ENCODE results near the gene RADIL.

RADIL gene

DNA sequence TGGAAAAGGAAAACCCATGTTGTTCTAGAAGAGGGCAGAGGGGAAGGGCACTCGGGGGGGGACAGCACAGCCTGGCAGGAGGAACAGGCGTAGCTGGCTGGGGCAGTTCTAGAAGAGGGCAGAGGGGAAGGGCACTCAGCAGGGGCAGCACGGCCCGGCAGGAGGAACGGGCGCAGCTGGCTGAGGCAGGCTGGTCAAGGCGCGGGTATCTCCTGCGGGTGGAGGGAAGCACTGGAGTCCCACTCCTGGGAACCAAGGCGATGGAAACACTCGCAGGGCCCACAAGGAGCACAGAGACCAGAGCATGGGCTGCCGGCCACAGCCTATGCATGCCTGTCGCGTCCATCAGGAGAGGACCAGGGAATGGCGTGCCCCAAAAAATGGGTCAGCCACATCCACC, 58.4 kb downstream of the RADIL start:
- no peak for DNase-seq

DNA sequence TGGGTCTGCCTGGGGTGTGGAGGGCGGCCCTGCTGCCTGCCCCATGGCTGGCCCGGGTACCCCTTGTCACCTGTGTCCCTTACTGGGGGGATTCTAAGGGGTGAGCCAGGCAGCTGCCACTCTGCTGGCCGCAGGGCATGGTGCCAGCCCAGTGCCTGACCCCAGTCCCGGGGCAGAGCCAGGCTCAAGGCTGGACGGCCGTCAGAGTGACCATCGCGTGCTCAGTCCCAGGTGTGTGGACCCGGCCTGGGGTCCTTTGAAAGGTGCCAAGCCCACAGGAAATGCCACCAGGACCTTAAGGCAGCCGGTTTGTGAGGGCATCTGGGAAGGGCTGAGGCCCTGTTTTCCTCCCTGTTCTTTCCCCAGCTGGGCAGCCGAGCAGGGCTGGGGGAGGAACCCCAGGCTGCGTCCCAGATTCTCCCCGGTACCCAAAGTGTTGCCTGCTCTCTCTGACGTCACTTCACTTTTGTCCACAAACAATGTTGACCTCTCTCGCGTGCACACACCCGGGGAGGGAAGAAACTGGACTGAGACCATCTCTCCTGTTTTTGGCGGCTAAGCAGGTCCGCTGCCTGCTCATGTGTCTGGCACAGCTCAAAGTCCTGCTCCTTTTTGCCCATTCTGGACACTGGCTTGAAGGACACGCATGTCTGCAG, 59.3 kb downstream of the RADIL start:
- no peak for DNase-seq

DNA sequence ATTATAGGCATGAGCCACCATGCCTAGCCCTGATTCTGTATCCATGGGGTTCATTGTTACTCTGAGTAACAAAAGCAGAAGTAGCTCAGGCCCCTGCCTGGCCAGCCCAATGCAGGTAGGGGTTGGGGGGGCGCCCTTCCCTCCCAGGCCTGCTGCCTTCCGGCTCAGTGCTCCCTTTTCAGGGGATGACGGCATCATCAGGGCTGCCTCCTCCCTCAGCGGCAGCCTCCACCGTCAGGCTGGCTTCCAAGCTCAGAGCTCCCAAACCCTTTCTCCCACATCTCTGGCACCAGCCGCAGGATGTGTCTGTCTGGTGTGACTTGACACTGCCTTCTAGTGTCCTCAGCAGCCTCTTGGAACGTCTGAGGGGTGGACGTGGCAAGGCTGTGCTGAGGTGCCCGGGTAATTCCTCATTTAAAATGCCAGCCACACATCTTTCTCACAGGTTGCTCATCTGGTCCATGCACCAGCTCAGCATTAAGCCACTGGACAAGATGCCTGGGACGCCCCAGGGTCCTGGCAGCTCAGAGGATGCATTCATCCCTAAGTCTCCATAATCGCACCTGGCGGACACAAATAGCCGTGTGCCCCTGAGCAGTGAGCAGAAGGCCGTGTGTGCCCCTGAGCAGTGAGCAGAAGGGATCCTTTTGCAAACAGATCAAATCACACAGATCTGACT, 59.9 kb downstream of the RADIL start:
- DNase-seq: no peak

DNA sequence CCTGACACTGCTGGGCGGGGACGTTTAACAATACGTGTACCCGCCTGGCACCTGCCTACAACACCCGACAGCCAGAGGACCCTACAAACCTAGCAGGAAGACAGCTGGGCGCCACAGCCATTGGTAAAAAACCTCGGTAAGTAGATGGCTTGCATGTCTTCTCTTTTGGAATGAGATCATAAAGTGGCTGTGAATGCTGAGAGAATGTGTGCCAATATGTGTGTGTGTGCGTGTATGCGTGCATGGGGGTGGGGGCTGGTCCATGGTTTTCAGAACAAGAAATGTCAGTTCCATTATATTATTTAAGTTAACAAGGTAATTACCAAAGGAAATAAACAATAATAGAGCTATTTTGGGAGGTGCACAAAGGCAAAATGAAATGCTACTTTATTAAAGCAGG, 60.8 kb downstream of the RADIL start:
- DNase-seq: no peak

DNA sequence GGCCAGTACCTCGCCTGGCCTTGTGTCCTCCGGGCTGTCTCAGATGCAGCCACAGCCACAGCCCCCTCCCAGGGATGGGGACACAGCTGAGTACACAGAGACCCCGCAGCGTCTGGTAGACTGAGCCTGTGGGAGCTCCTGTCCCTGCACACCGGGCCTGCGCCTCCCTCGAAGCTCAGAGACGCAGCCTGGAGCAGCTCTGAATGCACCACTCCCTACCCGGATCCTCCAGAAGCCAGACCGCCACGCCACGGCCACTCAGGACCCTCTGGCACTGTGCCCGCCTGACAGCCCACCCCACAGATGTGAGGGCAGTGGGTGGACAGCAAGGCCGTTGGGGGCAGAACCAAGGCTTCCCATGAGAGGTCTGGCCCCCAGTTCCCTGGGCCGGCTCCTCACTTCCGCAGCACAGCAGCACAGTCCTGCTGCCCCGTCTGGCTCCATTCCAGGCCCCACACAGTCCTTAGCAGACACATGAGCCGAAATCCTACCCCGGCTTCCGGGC, 62.5 kb downstream of the RADIL start:
- no peak for DNase-seq

DNA sequence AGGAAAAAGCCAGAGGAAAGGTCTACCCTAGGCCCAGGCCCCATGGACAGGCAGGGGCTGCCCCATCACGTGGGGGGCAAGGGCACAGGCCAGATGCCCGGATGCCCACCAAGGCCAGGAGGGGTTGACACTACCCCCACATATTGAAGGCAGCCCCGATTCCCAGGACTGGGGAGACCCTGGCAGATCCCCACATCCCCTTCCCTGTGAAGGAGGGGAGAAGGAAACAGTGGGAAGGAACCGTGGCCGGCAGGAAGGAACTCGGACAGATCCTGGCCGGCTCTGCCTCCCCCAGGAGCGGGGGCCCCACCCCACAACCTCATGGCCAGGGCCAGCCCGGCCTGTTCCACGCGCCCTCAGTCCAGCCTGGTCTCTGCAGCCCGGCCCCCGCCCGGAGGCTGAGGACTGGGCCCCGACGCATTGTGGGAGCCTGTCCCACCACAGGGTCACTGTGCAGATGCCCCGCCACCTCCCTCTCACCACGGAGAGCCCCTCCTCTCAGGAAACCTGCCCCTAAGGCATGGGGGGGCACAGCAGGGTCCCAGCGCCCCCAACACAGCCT, 63.0 kb downstream of the RADIL start:
- no peak for DNase-seq

DNA sequence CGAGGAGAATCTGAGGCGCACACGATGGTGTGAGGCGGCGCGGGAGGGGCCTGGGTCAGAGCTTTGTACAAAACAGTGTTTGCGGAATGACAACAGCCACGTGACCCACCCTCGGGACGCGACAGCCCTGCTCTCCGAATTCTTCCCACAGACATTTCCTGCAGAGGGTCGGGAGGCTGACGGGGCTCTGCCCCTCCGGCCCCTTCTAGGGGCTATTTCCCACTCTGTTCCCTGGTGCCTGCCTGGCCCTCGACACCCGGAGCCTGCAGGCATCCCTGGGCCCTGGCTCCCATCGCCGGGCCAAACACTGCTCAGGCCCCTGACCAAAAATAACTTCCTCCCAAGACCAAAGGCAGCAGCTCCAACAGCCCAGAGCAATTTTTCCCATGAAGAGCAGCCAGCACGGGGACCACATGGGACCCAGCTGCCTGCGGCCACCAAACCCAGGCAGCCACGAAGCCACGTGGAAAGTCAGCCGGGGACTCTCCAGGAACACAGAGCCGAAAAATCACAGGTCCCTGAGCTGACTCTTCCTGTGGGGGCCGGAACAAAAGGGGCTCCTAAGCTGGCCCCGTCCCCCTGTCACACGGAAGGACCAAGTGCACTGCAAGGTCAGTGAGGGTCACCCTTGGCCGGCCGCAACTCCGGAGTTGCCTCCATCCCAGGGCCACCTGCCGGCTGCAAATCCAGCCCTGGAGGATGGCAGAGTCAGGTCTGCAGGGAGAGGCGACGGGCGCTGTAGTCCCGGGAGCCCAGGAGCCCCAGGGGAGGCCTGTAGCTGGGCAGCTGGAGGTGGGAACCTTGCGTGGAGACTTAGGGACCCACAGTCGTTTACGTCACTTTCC, 63.7 kb downstream of the RADIL start:
- DNase-seq: no peak

DNA sequence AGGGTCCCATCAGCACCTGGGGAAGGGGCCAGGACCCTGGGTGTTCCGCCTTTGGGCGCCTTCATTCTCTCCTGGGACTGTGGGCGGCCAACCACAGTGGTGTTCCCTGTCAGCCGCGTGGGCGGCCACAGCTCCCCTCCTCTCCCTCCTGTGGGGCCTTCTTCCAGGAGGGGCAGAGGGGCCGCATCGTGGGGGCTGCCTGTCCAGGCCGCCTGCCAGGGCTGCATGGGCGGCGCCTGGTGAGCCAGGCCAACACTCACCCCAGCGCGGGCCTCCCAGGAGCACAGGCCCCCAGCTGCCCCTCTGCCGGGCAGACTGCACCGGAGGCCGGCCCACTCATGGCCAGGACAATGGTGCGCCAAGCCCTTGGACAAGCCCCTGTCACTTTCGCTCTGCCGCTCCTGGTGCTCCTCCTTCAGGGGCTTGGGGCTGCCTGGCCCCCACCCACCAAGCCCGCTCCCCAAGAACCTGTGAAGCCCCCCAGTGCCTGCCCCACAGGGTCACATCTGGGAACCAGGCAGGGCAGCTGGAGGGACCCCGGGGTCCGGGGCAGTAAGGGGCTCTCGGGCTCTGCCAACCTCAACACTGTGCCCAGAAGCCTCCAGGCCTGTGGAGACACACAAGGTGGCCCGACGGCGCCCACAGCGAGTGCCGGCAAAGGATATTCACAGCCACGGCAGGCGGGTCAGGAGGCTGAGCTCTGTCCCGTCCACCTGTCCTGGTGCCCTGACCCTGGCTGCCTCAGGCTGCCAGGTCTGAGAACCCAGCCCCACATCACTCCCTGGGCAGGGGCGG, 65.3 kb downstream of the RADIL start:
- DNase-seq: no peak

DNA sequence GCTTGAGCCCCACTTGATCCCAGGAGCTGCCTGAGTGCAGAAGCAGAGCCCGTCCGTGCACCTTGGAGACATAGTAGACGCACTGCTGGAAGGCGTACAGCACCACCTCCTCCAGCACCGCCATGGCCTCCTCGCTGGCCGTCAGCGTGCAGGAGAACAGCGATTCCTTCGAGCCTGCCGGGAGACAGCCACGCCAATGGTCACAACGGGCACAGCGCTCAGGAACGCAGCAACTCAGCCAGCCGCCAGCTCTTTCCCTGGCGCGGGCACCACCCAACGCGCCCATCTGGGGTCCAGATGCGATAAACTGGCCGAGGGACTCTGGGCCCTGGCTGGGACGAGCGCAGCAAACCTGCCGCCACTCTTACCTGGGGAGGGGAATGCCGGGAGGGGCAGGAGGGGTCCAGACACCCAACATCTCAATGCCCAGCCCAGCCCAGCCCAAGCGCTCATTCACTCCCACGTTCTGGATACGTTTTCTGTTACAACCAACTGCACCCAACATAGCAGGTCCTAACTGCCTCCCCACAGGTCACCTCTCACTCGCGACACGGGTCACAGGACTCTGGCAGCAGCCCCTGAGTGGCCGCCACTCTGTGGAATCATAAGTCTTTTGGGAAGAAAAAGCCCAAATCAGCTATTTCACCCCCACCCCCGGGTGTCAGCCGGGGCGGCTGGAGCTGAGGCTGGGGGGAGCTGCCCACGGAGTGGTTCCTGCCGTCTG, 66.2 kb downstream of the RADIL start:
- DNase-seq: no peak

DNA sequence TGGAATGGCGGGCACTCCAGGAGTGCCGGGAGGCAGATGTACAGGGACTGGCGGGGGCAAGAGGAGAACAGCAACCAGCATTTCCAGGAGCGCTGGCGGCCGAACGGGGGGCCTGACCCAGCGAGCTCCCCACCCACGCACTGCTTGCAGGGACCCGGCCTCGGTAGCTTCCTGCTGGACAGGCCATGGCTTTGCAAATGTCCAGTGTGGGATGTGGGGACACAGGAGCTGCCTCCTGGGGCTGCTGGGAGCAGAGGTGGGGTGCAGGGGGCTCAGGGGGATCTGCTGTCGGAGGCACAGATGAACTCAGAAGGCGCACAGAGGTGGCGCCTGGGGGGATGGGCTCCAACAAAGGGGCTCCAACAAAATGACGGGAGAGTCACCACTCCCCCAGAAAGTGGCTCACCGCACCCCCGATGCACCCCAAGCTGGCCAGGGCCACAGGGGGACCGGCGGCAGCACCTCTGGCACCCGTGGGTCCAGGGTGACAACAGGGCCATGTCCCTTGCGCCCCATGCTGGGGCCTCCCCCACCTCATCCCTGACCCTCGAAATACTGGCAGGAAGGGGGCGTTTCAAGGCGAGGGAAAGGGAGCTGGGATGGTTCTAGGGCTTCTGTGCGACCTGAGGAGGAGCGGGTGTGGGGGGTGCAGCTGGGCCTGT, 67.0 kb downstream of the RADIL start:
- DNase-seq: no peak

DNA sequence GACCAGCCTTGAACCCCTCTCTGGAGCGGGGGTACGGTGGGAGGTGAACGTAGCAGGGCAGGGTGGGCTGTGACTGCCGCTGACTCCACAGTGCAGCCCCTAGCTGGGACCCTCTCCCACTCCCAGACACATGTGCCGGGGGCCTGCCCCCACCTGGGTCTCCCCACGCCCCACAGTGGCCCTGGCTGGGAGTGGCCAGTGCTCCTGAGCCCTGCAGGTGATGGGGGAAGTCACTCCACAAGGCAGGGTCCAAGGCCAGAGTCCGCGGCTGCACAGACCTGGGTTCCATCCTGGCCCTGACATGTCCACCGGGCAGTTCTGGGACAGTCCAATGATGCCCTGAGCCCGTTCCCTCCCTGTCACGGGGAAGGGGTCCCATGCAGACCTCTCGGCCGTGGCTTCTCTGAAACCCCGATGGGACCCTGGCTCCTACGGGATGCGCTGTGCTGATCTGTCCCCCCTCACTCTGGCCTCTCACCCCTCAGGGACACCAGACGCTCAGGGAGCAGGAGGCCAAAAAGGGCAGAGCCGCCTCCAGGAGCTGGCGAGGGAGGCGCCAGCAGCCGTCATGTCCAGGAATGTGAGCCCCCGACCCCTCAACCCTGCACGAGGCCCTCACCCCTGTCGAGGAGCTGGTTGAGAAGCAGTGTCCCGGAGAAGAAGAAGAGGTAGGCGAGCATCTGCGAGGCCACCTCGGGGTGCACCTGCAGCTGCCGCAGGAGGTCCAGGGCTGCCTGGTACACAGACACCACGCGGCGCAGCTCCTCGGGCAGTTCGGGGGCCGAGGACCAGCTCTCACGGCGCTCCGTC, 67.7 kb downstream of the RADIL start:
- no peak for DNase-seq

DNA sequence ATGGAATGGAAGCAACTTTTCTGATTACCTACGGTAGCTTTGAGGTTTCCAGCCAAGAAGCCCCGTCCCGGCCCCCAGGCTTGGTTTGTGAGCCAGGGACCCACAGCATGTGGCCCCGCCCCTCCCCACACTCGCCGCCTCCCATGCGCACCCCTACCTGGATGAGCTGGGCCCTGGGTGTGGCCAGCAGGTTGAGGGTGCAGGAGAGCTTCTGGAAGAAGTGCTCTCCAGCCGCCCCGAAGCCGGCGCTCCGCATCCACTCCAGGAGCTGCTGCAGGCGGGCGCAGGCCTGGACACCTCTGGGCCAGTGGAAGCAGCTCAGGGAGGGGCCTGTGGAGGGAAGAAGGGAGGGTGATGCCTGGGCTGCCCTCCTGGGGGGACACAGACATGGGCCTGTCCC, 68.4 kb downstream of the RADIL start:
- DNase-seq: no peak

DNA sequence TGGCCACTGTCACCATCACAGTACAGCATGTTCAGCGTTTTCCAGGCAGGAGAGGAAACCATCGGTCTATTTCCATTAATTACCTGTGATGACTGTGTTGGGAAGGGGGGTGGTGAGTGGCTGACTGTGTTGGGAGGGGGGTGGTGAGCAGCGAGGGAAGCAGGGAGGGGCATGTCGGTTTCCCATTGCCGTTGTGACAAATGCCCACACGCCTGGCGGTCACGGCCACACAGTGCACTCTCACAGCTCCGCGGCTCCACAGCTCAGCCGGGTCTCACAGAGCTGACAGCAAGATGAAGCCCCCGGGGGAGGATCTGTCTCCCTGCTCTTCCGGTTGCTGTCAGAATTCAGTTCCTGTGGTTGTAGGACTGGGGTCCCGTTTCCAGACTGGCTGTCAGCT, 69.1 kb downstream of the RADIL start:
- DNase-seq: no peak

DNA sequence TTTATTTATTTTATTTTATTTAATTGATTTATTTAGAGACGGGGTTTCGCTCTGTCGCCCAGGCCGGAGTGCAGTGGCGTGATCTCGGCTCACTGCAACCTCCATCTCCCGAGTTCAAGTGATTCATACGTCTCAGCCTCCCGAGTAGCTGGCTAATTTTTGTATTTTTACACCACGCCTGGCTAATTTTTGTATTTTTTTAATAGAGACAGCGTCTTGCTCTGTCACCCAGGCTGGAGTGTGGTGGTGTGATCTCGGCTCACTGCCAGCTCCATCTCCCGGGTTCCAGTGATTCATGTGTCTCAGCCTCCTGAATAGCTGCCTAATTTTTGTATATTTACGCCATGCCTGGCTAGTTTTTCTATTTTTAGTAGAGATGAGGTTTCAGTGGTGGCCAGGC, 73.8 kb downstream of the RADIL start:
- no peak for DNase-seq

DNA sequence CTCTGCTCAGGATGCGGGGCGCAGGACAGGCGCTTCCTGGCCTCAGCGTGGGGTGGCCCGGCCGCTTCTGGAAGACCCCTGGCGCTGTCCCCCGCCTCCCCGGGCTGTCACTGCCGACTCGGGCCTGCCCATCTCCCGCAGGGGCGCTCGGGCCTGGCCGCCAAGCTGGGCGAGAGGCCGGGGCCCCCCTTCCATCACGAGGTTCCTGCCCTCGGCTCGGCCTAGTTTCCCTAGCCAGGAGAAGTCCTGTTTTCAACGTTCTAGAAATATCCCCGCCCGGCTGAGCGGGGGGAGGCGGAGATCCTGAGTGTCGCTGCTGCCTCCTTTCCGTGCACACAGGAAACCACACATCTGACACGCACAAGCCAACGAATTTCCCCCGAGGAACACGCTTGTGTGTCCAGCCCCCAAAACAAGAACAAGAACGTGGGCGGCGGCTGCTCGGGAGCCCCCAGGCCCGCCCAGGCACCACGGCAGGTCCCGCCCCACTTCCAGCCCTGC, 74.4 kb downstream of the RADIL start:
- DNase-seq: no peak

DNA sequence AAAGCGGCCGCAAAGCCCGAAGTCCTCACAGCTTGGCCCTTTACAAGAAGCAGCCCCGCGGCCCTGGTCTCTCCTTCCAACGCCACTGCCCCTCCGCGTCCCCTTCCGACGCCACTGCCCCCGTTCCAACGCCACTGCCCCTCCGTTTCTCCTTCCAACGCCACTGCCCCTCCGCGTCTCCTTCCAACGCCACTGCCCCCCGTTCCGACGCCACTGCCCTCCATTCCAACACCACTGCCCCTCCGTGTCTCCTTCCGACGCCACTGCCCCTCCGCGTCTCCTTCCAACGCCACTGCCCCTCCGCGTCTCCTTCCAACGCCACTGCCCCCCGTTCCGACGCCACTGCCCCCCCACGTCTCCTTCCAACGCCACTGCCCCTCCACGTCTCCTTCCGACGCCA, 75.0 kb downstream of the RADIL start:
- DNase-seq: no peak

DNA sequence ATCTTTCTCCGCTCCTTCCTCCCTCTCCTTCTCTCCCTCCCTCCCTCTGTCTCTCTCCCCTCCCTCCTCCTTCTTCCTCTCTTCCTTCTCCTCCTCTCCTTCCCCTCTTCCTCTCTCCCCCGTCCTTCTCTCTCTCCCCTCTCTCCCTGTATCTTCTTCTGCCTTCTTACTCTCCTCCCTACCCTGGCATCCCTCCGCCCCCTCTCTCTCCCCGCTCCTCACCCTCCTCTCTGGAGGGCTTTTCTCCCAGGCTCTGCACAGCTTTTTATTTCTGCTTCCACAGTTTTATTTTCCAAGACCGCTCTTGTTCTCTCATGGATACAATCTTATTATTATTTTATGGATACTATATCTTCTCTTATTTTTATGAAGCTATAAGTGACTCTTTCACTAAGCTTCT, 75.5 kb downstream of the RADIL start:
- DNase-seq: no peak

DNA sequence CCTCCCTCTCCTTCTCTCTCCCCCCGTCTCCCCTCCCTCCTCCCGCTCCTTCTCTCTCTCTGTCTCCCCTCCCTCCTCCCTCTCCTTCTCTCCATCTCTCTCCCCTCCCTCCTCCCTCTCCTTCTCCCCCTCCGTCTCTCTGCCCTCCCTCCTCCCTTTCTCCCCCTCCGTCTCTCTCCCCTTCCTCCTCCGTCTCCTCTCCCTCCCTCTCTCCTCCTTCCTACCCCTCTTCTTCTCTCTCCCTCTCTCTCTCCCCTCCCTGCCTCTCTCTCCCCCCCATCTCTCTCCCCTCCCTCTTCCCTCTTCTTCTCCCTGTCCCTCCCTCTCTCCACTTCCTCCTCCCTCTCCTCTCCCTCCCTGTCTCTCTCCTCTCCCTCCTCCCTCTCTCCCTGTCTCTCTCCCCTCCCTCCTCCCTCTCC, 75.9 kb downstream of the RADIL start:
- no peak for DNase-seq

DNA sequence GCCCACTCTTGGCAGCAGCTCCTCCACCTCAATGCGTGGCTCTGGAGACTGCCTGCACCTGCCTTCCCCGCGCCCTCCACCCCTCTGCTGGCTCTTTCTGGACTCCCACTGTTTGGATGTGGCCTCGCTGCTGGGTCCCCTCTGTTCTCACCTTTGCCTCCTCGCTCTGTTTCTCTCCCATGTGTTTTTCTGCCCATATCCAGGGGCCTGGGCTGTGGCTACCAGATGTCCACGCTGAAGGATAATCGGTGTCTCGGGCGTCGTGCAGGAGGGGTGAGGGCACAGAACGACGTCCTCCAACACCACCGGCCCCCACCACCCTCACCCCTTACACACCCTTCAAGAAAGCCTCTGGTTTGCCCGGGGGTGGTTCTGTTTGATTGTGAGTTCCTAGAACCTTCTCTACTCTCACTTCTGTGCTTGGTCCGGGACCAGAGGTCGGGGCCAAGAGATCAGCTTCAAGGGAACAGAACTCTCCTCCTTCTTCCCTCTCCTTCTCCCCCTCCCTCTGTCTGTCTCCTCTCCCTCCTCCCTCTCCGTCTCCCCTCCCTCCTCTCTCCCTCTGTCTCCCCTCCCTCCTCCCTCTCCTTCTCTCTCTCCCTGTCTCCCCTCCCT, 76.4 kb downstream of the RADIL start:
- DNase-seq: no peak

DNA sequence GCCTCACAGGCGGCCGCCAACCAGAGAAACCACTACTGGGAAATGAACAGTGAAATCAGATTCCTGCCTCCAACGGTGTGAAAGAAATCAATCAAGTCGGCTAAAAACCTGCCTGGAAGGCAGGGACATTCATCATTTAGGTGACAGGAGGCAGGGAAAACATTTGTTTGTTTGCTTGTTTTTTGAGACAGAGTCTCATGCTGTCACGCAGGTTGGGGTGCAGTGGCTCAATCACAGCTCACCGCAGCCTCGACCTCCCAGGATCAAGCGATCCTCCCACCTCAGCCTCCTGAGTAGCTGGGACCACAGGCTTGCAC, 77.6 kb downstream of the RADIL start:
- no peak for DNase-seq

Measured in NCI-H748 treated with DMSO at 0.1 percent for 48 hours (cell line).